Measurements from ENCODE around the gene GHDC. TPM values are rescaled to one million over a fixed set of nuclear protein-coding genes. Genes with fewer than 3 reads are reported as not detected.

Gene GHDC
- polyA plus RNA-seq, 1 donor: 30.1 TPM

DNA sequence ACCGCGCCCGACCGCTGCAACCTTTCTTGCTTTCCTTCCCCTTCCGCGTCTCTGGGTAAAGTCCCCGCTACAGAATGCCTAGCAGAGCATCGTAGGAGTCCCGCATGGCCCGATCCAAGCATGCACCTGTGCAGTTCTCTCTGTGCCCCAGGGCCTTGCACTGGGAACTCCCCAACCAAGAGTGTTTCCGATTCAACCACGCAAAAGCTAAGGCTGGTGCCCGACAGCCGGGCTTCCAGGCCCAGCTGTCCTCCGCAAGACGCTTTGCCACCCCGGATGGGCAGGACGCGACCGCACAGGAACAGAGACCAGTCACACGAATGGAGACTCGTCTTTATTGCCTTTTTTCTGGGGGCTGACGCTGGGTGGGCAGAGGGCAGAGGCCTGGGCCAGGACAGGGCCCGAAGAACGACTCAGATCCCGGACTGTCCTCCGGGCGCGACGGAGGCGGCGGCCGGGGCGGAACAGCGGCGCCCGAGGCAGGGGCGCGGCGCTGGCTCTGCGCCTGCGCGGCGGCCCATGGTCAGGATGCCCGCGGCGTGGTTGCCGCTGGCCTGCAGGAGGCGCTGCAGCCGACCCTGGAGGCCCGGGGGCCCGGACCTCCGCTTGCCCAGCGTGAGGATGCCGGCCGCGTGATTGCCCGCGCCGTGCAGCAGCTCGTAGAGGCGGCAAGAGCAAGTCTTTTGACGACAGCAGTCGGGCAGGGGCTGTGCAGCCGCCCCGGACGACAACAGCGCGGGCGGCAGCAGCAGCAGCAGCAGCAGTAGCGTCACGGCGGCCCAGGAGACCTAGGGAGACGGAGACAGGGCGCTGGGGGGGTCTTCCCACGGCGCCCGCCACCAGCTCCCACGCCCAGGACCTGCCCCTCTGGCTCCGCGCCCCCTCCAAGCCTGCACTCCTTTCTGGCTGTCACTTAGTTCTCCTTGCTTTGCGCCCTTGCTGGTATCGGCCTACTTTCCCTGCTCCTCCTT lies 10.3 kb downstream of the GHDC start:
- peak; percentile 83 to 84 for DNase-seq
- H3K27me3 ChIP-seq (ENCODE audit: control insufficient read depth, insufficient read depth, low read length): peaks cover 32% of the 10 kb centered on the region
- H3K4me1 ChIP-seq (ENCODE audit: control insufficient read depth, insufficient read depth, low read length): peaks cover 33% of the 10 kb centered on the region
- H3K27ac ChIP-seq (ENCODE audit: low read length): peak overlapping the region; percentile 80
- peaks cover 6% of the 10 kb centered on the region for H3K9me3 ChIP-seq (ENCODE audit: control insufficient read depth, low read depth, low read length)
- no peaks in the 10 kb centered on the region for H3K36me3 ChIP-seq (ENCODE audit: control insufficient read depth, insufficient read depth, low read length)
- no CpG with 5 or more reads among the region's 83 CpGs for WGBS (ENCODE audit: insufficient coverage, low lambda C conversion rate)
- H3K4me3 ChIP-seq (ENCODE audit: low read length): peak overlapping the region; percentile 53

DNA sequence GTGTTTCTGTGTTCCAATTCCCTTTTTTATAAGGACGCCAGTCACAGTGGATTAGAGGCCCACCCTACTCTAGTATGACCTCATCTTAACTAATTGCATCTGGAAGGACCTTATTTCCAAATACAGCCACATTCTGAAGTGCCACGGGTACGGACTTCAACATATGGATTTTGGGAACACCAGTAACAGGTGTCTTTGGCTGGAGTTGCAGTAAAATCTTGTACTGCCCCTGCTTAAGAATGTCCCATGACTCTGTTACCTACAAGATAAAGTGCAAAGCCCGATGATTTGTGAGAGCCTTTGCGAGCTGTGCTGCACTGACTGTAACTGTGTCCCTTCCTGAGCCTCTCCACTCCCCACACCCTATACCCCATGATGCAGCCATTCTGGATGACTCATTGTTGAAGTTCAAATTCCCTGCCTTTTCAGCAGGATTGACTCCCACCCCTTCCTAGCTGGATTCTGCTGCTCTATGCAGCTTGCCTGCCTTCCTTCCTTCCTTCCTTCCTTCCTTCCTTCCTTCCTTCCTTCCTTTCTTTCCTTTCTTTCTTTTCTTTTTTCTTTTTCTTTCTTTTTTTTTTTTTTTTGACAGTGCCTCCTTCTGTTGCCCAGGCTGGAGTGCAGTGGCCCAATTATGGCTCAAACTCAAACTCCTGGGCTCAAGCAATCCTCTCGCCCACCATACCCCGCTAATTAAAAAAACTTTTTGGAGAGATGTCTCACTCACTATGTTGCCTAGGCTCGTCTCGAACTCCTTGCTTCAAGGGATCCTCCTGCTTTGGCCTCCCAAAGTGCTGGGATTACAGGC lies 11.2 kb downstream of the GHDC start:
- peaks cover 6% of the 10 kb centered on the region for H3K9me3 ChIP-seq (ENCODE audit: control insufficient read depth, low read depth, low read length)
- peak overlapping the region; percentile 53 for H3K4me3 ChIP-seq (ENCODE audit: low read length)
- H3K36me3 ChIP-seq (ENCODE audit: control insufficient read depth, insufficient read depth, low read length): no peaks in the 10 kb centered on the region
- peaks cover 33% of the 10 kb centered on the region for H3K4me1 ChIP-seq (ENCODE audit: control insufficient read depth, insufficient read depth, low read length)
- peak overlapping the region; percentile 80 for H3K27ac ChIP-seq (ENCODE audit: low read length)
- peak; percentile 77 to 87 for DNase-seq
- H3K27me3 ChIP-seq (ENCODE audit: control insufficient read depth, insufficient read depth, low read length): peaks cover 36% of the 10 kb centered on the region
- 100% methylated on average over 1 of the region's 9 CpGs for WGBS (ENCODE audit: insufficient coverage, low lambda C conversion rate)

DNA sequence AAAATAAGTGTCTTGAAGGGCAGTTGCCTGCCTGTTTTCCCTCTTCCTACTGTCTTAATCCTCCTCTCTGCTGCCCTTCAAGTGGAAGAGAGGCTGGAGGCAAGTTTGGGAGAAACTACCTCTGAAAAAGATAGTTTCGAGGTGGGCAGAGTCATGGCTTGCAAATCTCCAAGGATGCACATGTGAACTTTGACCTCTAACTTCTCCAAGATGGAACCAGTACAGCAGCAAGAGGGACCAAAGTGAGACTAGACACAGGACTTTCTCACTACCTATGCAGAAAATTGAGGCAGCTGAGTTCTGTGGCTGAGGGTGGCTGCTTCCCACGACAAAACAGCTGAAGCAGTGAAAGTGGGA lies 12.5 kb downstream of the GHDC start:
- no peak for DNase-seq
- Histone ChIP-seq H3K27me3 (ENCODE audit: control insufficient read depth, insufficient read depth, low read length) (peaks cover 36% of the 10 kb centered on the region), H3K4me1 (ENCODE audit: control insufficient read depth, insufficient read depth, low read length) (peaks cover 33% of the 10 kb centered on the region), H3K27ac (ENCODE audit: low read length) (no peak overlapping the region), H3K9me3 (ENCODE audit: control insufficient read depth, low read depth, low read length) (peaks cover 6% of the 10 kb centered on the region), H3K4me3 (ENCODE audit: low read length) (no peak overlapping the region), H3K36me3 (ENCODE audit: control insufficient read depth, insufficient read depth, low read length) (no peaks in the 10 kb centered on the region)
- no CpG with 5 or more reads among the region's 2 CpGs for WGBS (ENCODE audit: insufficient coverage, low lambda C conversion rate)

DNA sequence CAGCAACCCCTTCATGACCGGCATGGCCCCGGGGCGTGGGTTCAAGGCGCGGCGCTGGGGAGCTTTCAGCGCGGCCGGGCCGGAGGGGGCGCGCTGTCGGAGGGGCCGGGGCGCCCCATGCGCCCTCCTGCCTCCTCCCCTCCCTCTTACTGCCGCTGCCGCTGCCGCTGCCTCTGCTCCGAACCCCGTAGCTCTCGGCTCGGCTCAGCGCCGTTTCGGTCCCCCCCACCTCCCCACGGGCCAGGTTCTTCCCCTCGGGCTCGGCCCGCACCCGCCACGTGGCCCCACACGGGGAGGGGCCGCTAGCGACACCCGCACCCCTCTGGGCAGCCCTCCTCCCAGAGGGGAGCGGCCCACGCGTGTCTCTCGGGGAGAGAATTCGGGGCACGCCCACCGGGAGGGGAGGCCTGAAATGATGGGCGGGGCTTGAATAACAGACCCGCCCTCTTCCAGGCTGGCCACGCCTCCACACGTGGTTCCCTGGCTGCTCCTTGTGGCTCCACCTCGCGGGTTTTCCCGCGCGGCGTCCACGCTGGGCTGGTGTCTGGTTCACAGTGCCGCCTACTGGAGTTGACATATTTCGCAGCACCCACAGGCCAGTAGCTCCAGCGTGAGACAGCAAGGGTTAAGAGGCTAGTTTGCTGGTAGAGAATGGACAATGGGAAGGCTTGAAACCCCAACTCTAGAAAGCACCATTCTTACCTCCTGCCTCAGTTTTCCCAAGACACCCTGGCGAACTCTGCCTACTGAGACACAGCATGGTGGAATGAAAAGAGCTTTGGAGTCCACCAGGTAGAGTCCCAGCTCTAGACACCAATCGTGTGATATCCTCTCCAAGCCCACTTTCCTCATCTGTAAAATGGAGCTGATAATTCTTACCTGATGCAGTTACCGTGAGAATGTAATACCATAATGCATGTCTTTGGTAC lies 13.1 kb downstream of the GHDC start, which contains the start of gene KCNH4:
Gene KCNH4, minus strand, starts transcription at position 221 of the 929 bp plus-strand sequence. Its CDS starts 197 bp downstream, at position 24.
- peak; percentile 70 to 71 for DNase-seq
- Histone ChIP-seq H3K27ac (ENCODE audit: low read length) (no peak within 1 kb of the TSS), H3K9me3 (ENCODE audit: control insufficient read depth, low read depth, low read length) (peaks cover 6% of the 10 kb centered on the region)

DNA sequence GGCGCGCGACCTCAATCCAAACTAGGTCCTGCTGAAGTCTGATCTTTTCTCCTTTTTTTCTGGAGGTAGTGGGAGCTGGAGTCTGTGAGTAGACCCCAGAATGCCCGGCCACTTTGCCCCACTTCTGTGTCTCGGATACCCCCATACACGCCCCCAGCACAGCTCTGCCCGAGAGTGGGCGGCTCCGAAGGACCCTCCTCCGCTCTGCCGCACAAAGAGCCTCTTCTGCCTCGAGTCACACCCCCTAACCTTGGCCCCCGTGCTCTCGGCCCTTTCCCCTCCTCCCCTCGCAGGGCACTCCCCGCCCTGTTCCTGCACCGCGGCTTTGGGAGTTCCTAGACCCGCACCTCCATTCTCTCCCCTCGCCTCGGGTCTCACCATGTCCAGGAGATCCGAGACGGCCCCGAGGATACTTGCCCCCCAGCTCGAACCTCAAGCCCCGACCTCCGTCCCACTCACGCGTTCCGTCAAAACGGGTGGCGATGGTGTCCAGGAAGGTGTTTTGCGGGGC lies 13.8 kb downstream of the GHDC start:
- H3K27ac ChIP-seq (ENCODE audit: low read length): no peak overlapping the region
- H3K9me3 ChIP-seq (ENCODE audit: control insufficient read depth, low read depth, low read length): peaks cover 6% of the 10 kb centered on the region
- H3K4me3 ChIP-seq (ENCODE audit: low read length): peak overlapping the region; percentile 7
- H3K27me3 ChIP-seq (ENCODE audit: control insufficient read depth, insufficient read depth, low read length): peaks cover 36% of the 10 kb centered on the region
- WGBS (ENCODE audit: insufficient coverage, low lambda C conversion rate): 0% methylated on average over 2 of the region's 33 CpGs
- H3K36me3 ChIP-seq (ENCODE audit: control insufficient read depth, insufficient read depth, low read length): no peaks in the 10 kb centered on the region
- peaks cover 33% of the 10 kb centered on the region for H3K4me1 ChIP-seq (ENCODE audit: control insufficient read depth, insufficient read depth, low read length)
- DNase-seq: peak in 1 of 2 donors; percentile 35

More for the DNA sequence above, 13.1 kb downstream of the GHDC start, which contains the start of gene KCNH4:
- peak within 1 kb of the TSS; percentile 34 for H3K4me3 ChIP-seq (ENCODE audit: low read length)
- H3K27me3 ChIP-seq (ENCODE audit: control insufficient read depth, insufficient read depth, low read length): peaks cover 36% of the 10 kb centered on the region
- WGBS (ENCODE audit: insufficient coverage, low lambda C conversion rate): 0% methylated on average over 1 of the region's 60 CpGs
- no peaks in the 10 kb centered on the region for H3K36me3 ChIP-seq (ENCODE audit: control insufficient read depth, insufficient read depth, low read length)
- H3K4me1 ChIP-seq (ENCODE audit: control insufficient read depth, insufficient read depth, low read length): peaks cover 33% of the 10 kb centered on the region

DNA sequence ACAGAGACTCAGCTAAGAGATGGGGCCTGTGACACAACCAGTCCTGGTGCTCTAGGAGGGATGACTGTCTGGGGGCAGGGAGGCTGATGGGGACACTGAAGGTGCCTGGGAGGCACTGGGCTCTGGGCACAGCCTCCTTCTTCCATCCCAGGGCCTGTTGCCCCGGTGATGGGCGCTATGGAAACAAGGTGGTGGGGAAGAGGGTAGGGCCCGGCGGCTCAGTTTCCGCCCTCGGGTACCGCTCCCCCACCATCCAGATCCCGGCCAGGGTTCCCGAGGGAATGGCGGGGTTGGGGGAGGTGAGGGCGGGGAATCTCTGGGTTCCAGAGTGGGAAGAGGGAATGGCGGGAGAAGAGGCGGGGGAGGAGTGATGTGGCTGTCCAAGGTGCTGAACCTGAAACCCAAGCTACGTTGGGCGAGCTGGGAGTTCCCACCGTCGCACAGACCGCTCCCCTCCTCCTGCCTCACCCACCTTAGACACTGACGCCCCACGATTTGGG lies 14.3 kb downstream of the GHDC start:
- Histone ChIP-seq H3K4me3 (ENCODE audit: low read length) (no peak overlapping the region), H3K9me3 (ENCODE audit: control insufficient read depth, low read depth, low read length) (peaks cover 6% of the 10 kb centered on the region), H3K4me1 (ENCODE audit: control insufficient read depth, insufficient read depth, low read length) (peaks cover 33% of the 10 kb centered on the region), H3K27ac (ENCODE audit: low read length) (no peak overlapping the region), H3K27me3 (ENCODE audit: control insufficient read depth, insufficient read depth, low read length) (peaks cover 36% of the 10 kb centered on the region), H3K36me3 (ENCODE audit: control insufficient read depth, insufficient read depth, low read length) (no peaks in the 10 kb centered on the region)
- no CpG with 5 or more reads among the region's 20 CpGs for WGBS (ENCODE audit: insufficient coverage, low lambda C conversion rate)
- DNase-seq: peak in 1 of 2 donors; percentile 52

DNA sequence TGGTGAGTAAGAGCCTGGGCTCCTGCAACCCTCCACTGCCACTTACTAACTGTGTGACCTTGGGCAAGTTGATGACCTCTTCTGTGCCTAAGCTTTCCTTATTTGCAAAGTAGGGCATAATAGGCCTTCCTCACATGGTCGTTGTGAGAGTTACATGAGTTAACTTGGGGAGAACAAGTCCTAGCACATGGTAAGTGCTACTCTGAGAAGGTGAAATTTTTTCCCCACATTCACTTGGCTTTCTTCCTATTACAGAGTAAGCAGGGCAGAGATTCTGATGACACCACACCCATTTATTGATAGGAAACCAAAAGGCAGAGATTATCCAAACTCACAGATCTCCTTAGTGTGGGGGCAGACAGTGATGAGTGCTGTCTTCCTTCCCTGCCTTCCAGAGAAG lies 15.0 kb downstream of the GHDC start:
- no peak overlapping the region for H3K27ac ChIP-seq (ENCODE audit: low read length)
- peaks cover 6% of the 10 kb centered on the region for H3K9me3 ChIP-seq (ENCODE audit: control insufficient read depth, low read depth, low read length)
- H3K4me1 ChIP-seq (ENCODE audit: control insufficient read depth, insufficient read depth, low read length): peaks cover 27% of the 10 kb centered on the region
- H3K27me3 ChIP-seq (ENCODE audit: control insufficient read depth, insufficient read depth, low read length): peaks cover 36% of the 10 kb centered on the region
- DNase-seq: no peak
- H3K4me3 ChIP-seq (ENCODE audit: low read length): no peak overlapping the region
- WGBS (ENCODE audit: insufficient coverage, low lambda C conversion rate): no CpG with 5 or more reads among the region's 1 CpG
- H3K36me3 ChIP-seq (ENCODE audit: control insufficient read depth, insufficient read depth, low read length): no peaks in the 10 kb centered on the region

DNA sequence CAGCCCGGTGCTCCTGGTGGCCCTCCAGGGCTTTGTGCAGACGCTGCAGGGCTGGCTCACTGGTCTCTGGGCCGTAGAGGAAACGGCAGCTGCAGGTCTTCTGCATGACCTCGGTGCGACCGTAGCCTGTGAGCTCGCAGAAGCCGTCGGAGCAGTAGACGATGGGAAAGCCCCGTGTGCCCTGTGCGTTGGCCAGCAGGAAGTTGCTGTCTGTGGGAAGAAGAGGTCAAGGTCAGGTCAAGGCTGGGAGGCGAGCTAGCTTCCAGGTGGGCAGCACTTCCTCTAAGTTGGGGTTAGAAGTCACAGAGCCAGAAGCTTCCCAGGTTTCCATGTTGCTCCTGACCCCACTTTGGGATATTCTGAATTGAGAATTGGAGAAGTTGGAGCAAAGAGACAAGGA lies 15.5 kb downstream of the GHDC start:
- DNase-seq: no peak
- peaks cover 36% of the 10 kb centered on the region for H3K27me3 ChIP-seq (ENCODE audit: control insufficient read depth, insufficient read depth, low read length)
- H3K4me1 ChIP-seq (ENCODE audit: control insufficient read depth, insufficient read depth, low read length): peaks cover 25% of the 10 kb centered on the region
- no peak overlapping the region for H3K4me3 ChIP-seq (ENCODE audit: low read length)
- H3K9me3 ChIP-seq (ENCODE audit: control insufficient read depth, low read depth, low read length): peaks cover 6% of the 10 kb centered on the region
- H3K27ac ChIP-seq (ENCODE audit: low read length): no peak overlapping the region
- WGBS (ENCODE audit: insufficient coverage, low lambda C conversion rate): no CpG with 5 or more reads among the region's 14 CpGs
- no peaks in the 10 kb centered on the region for H3K36me3 ChIP-seq (ENCODE audit: control insufficient read depth, insufficient read depth, low read length)

DNA sequence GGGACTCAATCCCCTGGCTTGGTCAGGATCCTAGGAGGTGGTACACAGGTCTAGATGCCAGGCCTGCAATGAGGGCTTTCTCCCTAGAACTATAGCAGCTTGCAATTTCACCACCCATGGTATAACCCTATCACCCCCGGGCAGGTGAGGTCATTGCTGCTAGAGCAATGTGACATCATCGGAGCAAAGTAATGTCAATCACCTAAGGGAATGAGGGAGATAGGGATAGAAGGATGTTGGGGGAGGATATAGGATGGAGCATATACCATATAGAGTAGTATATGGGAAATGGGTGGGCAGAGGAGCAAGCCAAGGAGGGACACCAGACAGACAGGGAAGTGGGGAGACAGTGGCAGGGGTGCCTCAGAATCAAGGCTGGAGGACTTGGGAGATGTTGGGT lies 16.6 kb downstream of the GHDC start:
- Histone ChIP-seq H3K27ac (ENCODE audit: low read length) (no peak overlapping the region), H3K9me3 (ENCODE audit: control insufficient read depth, low read depth, low read length) (peaks cover 6% of the 10 kb centered on the region), H3K4me3 (ENCODE audit: low read length) (no peak overlapping the region), H3K27me3 (ENCODE audit: control insufficient read depth, insufficient read depth, low read length) (peaks cover 39% of the 10 kb centered on the region), H3K4me1 (ENCODE audit: control insufficient read depth, insufficient read depth, low read length) (peaks cover 15% of the 10 kb centered on the region), H3K36me3 (ENCODE audit: control insufficient read depth, insufficient read depth, low read length) (no peaks in the 10 kb centered on the region)
- WGBS (ENCODE audit: insufficient coverage, low lambda C conversion rate): 100% methylated on average over 2 of the region's 2 CpGs
- no peak for DNase-seq

Measured in large intestine (tissue), 3 donors.